H1 (cell line): ENCODE data around the gene EPN2. TPM values are rescaled to one million over a fixed set of nuclear protein-coding genes. Genes with fewer than 3 reads are reported as not detected.
"Not testable (repeated sequence)": the region's sequence is repeated elsewhere in the genome, so short reads cannot be mapped to it uniquely, and the experiment has no call there.

Experiments used
- CTCF ChIA-PET: fragments of 300-600 bp; sonication (Branson Sonifier 250); formaldehyde crosslinking; loops from one replicate; lab custom pipeline; 2021; ENCODE audit not compliant: partially characterized antibody; lab: Charles Lee
- POLR2A ChIA-PET: fragments of 300-600 bp; sonication (Branson Sonifier 250); formaldehyde crosslinking; loops from one replicate; lab custom pipeline; 2021; ENCODE audit warnings: inconsistent platforms; ENCODE audit not compliant: partially characterized antibody; lab: Charles Lee
- DNase-seq, 2 experiments: peaks; one replicate each; pipeline versions ENCODE4 v3.0.0 to v3.0.0-alpha.2; 2010 to 2022; ENCODE audit warnings: low spot score in 2 of 2, low read depth in 1 of 2, mixed read lengths in 1 of 2
- FAIRE-seq: peaks from 2 replicates; lab custom pipeline; 2011; peaks lifted over from hg19 to GRCh38; lab: Jason Lieb, UNC
- H2AFZ ChIP-seq: 2 replicates; pipeline ENCODE4 v1.8.1; 2012; ENCODE audit warnings: low read length, inconsistent platforms
- H2AK5ac ChIP-seq: 2 replicates; pipeline ENCODE4 v1.6.1; 2013; ENCODE audit warnings: low read depth, low read length
- H2BK120ac ChIP-seq: replicated peaks from 2 replicates; pipeline ENCODE3; 2013; ENCODE audit warnings: low read depth, low read length, inconsistent platforms
- H2BK12ac ChIP-seq: 2 replicates; pipeline ENCODE4 v1.6.1; 2013; ENCODE audit warnings: low read depth, low read length
- H2BK15ac ChIP-seq: 2 replicates; pipeline ENCODE4 v1.6.1; 2013; ENCODE audit warnings: low read length
- H2BK20ac ChIP-seq: 2 replicates; pipeline ENCODE4 v1.6.1; 2013; ENCODE audit warnings: low read length
- H2BK5ac ChIP-seq: 2 replicates; pipeline ENCODE4 v1.6.1; 2013; ENCODE audit warnings: low read depth, low read length
- H3K14ac ChIP-seq: 2 replicates; pipeline ENCODE4 v1.6.1; 2013; ENCODE audit warnings: inconsistent platforms; ENCODE audit not compliant: insufficient read length
- H3K18ac ChIP-seq: 2 replicates; pipeline ENCODE4 v1.6.1; 2013; ENCODE audit warnings: low read length; ENCODE audit errors: extremely low read depth
- H3K23ac ChIP-seq: 2 replicates; pipeline ENCODE4 v1.6.1; 2013; ENCODE audit warnings: inconsistent platforms; ENCODE audit not compliant: insufficient read length
- H3K23me2 ChIP-seq: 2 replicates; pipeline ENCODE4 v1.6.1; 2013; ENCODE audit warnings: low read depth, low read length
- H3K27ac ChIP-seq: 2 replicates; pipeline ENCODE4 v1.6.1; 2011; ENCODE audit warnings: low read depth, low read length, inconsistent platforms
- H3K27me3 ChIP-seq, 4 experiments: replicated peaks in 1 of 4; 1 replicate in 1 of 4; 2 replicates in 3 of 4; pipeline versions ENCODE4 v1.6.1 to v1.8.1; 2011 to 2013; ENCODE audit warnings: low read length in 3 of 4, mild to moderate bottlenecking in 3 of 4, inconsistent platforms in 2 of 4, mixed read lengths in 2 of 4, moderate library complexity in 1 of 4; ENCODE audit not compliant: control insufficient read depth in 3 of 4, insufficient read depth in 3 of 4; ENCODE audit errors: extremely low read depth in 1 of 4
- H3K36me3 ChIP-seq, 4 experiments: 2 replicates each; pipeline versions ENCODE4 v1.6.1 to v1.8.1; 2011 to 2013; ENCODE audit warnings: mild to moderate bottlenecking in 4 of 4, low read length in 3 of 4, moderate library complexity in 2 of 4, control low read depth in 1 of 4, inconsistent platforms in 1 of 4; ENCODE audit not compliant: insufficient read depth in 4 of 4, control insufficient read depth in 2 of 4
- H3K4ac ChIP-seq: replicated peaks from 2 replicates; pipeline ENCODE3; 2013; ENCODE audit warnings: low read length, low read depth, mixed read lengths, inconsistent platforms; ENCODE audit not compliant: insufficient read length
- H3K4me1 ChIP-seq, 4 experiments: replicated peaks in 1 of 4; 1 replicate in 1 of 4; 2 replicates in 3 of 4; pipeline versions ENCODE4 v1.6.1 to v1.8.1; 2011 to 2013; ENCODE audit warnings: low read length in 3 of 4, inconsistent platforms in 2 of 4, mixed read lengths in 1 of 4; ENCODE audit not compliant: insufficient read depth in 4 of 4, control insufficient read depth in 3 of 4
- H3K4me2 ChIP-seq, 2 experiments: 2 replicates each; pipeline versions ENCODE4 v1.6.1 to v1.8.1; 2011 to 2013; ENCODE audit warnings: low read depth in 2 of 2, low read length in 2 of 2, control low read depth in 1 of 2, inconsistent platforms in 1 of 2, mild to moderate bottlenecking in 1 of 2; ENCODE audit not compliant: insufficient read depth in 1 of 2
- H3K4me3 ChIP-seq, 4 experiments: fragments of 200-600, 300-600 bp in 1 of 4; sonication (generic), shearing (Covaris generic), sonication (Bioruptor Twin) in 1 of 4; 2 replicates each; pipeline versions ENCODE4 v1.5.1 to v1.8.1; 2011 to 2016; ENCODE audit warnings: low read length in 4 of 4, low read depth in 3 of 4, control low read depth in 2 of 4, inconsistent platforms in 2 of 4, mild to moderate bottlenecking in 2 of 4, mixed read lengths in 1 of 4, moderate library complexity in 1 of 4; ENCODE audit not compliant: insufficient read depth in 2 of 4; ENCODE audit errors: extremely low read depth in 1 of 4
- H3K56ac ChIP-seq: replicated peaks from 2 replicates; pipeline ENCODE3; 2013; ENCODE audit warnings: low read depth, mild to moderate bottlenecking, mixed read lengths, low read length, inconsistent platforms; ENCODE audit not compliant: insufficient read length
- H3K79me1 ChIP-seq: 2 replicates; pipeline ENCODE4 v1.6.1; 2013; ENCODE audit warnings: low read depth, low read length, control low read depth
- H3K79me2 ChIP-seq, 2 experiments: 2 replicates each; pipeline versions ENCODE4 v1.6.1 to v1.8.1; 2012 to 2013; ENCODE audit warnings: low read length in 2 of 2, mild to moderate bottlenecking in 2 of 2, inconsistent platforms in 1 of 2; ENCODE audit not compliant: insufficient read depth in 2 of 2, control insufficient read depth in 1 of 2
- H3K9ac ChIP-seq, 4 experiments: replicated peaks in 1 of 4; 1 replicate in 1 of 4; 2 replicates in 3 of 4; pipeline versions ENCODE4 v1.6.1 to v1.8.1; 2011 to 2013; ENCODE audit warnings: low read depth in 3 of 4, low read length in 3 of 4, control low read depth in 2 of 4, mild to moderate bottlenecking in 2 of 4, moderate library complexity in 2 of 4, inconsistent platforms in 1 of 4; ENCODE audit errors: extremely low read depth in 1 of 4
- H3K9me3 ChIP-seq, 2 experiments: 2 replicates each; pipeline versions ENCODE4 v1.6.1 to v1.8.1; 2012 to 2013; ENCODE audit warnings: mild to moderate bottlenecking in 2 of 2, moderate library complexity in 2 of 2, control low read depth in 1 of 2, inconsistent platforms in 1 of 2, low read depth in 1 of 2, low read length in 1 of 2, mixed read lengths in 1 of 2; ENCODE audit not compliant: insufficient read depth in 2 of 2
- H4K20me1 ChIP-seq, 2 experiments: replicated peaks in 1 of 2; 2 replicates each; pipeline versions ENCODE3 to v1.8.1; 2011 to 2013; ENCODE audit warnings: inconsistent platforms in 2 of 2, low read length in 2 of 2, mild to moderate bottlenecking in 1 of 2; ENCODE audit not compliant: insufficient read depth in 2 of 2, control insufficient read depth in 1 of 2
- H4K5ac ChIP-seq: 2 replicates; pipeline ENCODE4 v1.6.1; 2013; ENCODE audit warnings: low read length, low read depth, mixed read lengths, inconsistent platforms; ENCODE audit not compliant: insufficient read length
- H4K8ac ChIP-seq: 2 replicates; pipeline ENCODE4 v1.8.0; 2013; ENCODE audit warnings: mild to moderate bottlenecking, moderate library complexity, low read length, inconsistent platforms; ENCODE audit not compliant: insufficient read depth; ENCODE audit errors: extremely low read depth
- H4K91ac ChIP-seq: replicated peaks from 2 replicates; pipeline ENCODE3; 2013; ENCODE audit warnings: low read length, mixed read lengths, inconsistent platforms; ENCODE audit not compliant: insufficient read length
- WGBS, 2 experiments: shearing (Covaris generic) in 1 of 2; methylation state at CpG; one replicate each; pipeline versions ENCODE4 v1.1.6 to v1.1.7; 2013 to 2015; ENCODE audit warnings: low lambda C conversion rate in 2 of 2, mixed read lengths in 2 of 2, inconsistent platforms in 1 of 2, low coverage in 1 of 2, missing lambda C conversion rate in 1 of 2; ENCODE audit not compliant: insufficient replicate concordance in 2 of 2, insufficient coverage in 1 of 2, insufficient read length in 1 of 2; ENCODE audit errors: extremely low coverage in 1 of 2, missing lambda C conversion rate in 1 of 2; 5-methylcytosine and 5-hydroxymethylcytosine counted together
- polyA plus RNA-seq, 7 experiments: library from polyadenylated mRNA; depleted of rRNA in 3 of 7; stranded (reverse) in 5 of 7; unstranded in 2 of 7; fragments of >200 nt in 5 of 7; fragments of 200-250 nt in 2 of 7; gene quantifications; 1 replicate in 5 of 7; 2 replicates in 1 of 7; 4 replicates in 1 of 7; pipeline versions ENCODE4 v1.2.1 to v1.2.3, GENCODE V29; 2011 to 2013; ENCODE audit warnings: missing spikeins in 2 of 7, mixed read lengths in 2 of 7
- total RNA-seq: library from RNA; stranded (reverse); fragmentation: NEBNext Ultra II Directional; extraction: Animal tissue kit (Norgen Biotek cat#: 25700); gene quantifications from 2 replicates; pipeline ENCODE4 v1.2.1, GENCODE V29; 2021

Gene EPN2
- total and polyA plus RNA-seq, 2 of the 8 experiments (the other 6 are each of a cell fraction or from before 2014, with no cell fraction given) = 28.7 to 55.8 TPM

GRCh38 chr17:19234676-19235075 is 2.5 kb upstream of the EPN2 start:
- H4K20me1 ChIP-seq, H3K23me2 ChIP-seq, DNase-seq, H2BK5ac ChIP-seq, H3K4me3 ChIP-seq, H4K8ac ChIP-seq, H3K4me2 ChIP-seq, CTCF ChIA-PET, H2BK120ac ChIP-seq, FAIRE-seq, POLR2A ChIA-PET, H3K27me3 ChIP-seq, H3K4me1 ChIP-seq, H4K91ac ChIP-seq, H2BK12ac ChIP-seq, H2BK15ac ChIP-seq, H3K79me1 ChIP-seq, H3K23ac ChIP-seq, H3K56ac ChIP-seq, H3K18ac ChIP-seq, H3K36me3 ChIP-seq, H3K4ac ChIP-seq, H3K14ac ChIP-seq, H3K9me3 ChIP-seq, H2AFZ ChIP-seq, H2BK20ac ChIP-seq, H3K27ac ChIP-seq, H2AK5ac ChIP-seq, H4K5ac ChIP-seq, H3K9ac ChIP-seq: not testable (repeated sequence)
- 100% methylated on average over 3 of the region's 6 CpGs; no CpG with 5 or more reads in 1 of the 2 experiments for WGBS, 2 experiments
- peaks cover 0 to 15% of the 10 kb centered on the region in 2 experiments; a peak in 2 of 4 replicates for H3K79me2 ChIP-seq
